ENCODE measurements around the gene AJUBA. TPM values are rescaled to one million over a fixed set of nuclear protein-coding genes. Genes with fewer than 3 reads are reported as not detected.
"Not testable (repeated sequence)": the region's sequence is repeated elsewhere in the genome, so short reads cannot be mapped to it uniquely, and the experiment has no call there.

AJUBA gene
- polyA plus RNA-seq, 3 donors = 72.8 to 93.8 (median 86.4) TPM

GRCh38 chr14:22955702-22956569, 26.4 kb downstream of the AJUBA start:
- no peak for DNase-seq (ENCODE audit: low read depth in 3 of 3, low spot score in 2 of 3)

- no peak for DNase-seq (ENCODE audit: low read depth in 3 of 3, low spot score in 2 of 3)
Measured at GRCh38 chr14:22952418-22952817, 29.9 kb downstream of the AJUBA start.

GRCh38 chr14:22951795-22952194, 30.6 kb downstream of the AJUBA start:
- not testable (repeated sequence) for DNase-seq (ENCODE audit: low read depth in 3 of 3, low spot score in 2 of 3)

- no peak for DNase-seq (ENCODE audit: low read depth in 3 of 3, low spot score in 2 of 3)
Measured at GRCh38 chr14:22945642-22946041, 36.7 kb downstream of the AJUBA start.

- no peak for DNase-seq (ENCODE audit: low read depth in 3 of 3, low spot score in 2 of 3)
Measured at GRCh38 chr14:22939684-22940083, 42.7 kb downstream of the AJUBA start.

- no peak for DNase-seq (ENCODE audit: low read depth in 3 of 3, low spot score in 2 of 3)
Measured at GRCh38 chr14:22935156-22935555, 47.2 kb downstream of the AJUBA start.

GRCh38 chr14:22932146-22932545, 50.2 kb downstream of the AJUBA start:
- DNase-seq (ENCODE audit: low read depth in 3 of 3, low spot score in 2 of 3) = no peak

GRCh38 chr14:22929961-22930364, 52.4 kb downstream of the AJUBA start:
- DNase-seq (ENCODE audit: low read depth in 3 of 3, low spot score in 2 of 3) = peak in 1 of 3 donors; percentile 50

- peak; percentile 99 to 100 (median 99) for DNase-seq (ENCODE audit: low read depth in 3 of 3, low spot score in 2 of 3)
Measured at GRCh38 chr14:22929104-22929960, 53.0 kb downstream of the AJUBA start, which contains the start of gene PRMT5. PRMT5 (minus strand) TSS chr14:22929376; CDS start chr14:22929361, 15 bp downstream.

- no peak for DNase-seq (ENCODE audit: low read depth in 3 of 3, low spot score in 2 of 3)
Measured at GRCh38 chr14:22928237-22929103, 53.9 kb downstream of the AJUBA start.

GRCh38 chr14:22926316-22926715, 56.0 kb downstream of the AJUBA start:
- DNase-seq (ENCODE audit: low read depth in 3 of 3, low spot score in 2 of 3) = no peak

GRCh38 chr14:22925513-22925912, 56.8 kb downstream of the AJUBA start:
- no peak for DNase-seq (ENCODE audit: low read depth in 3 of 3, low spot score in 2 of 3)

GRCh38 chr14:22923746-22924145, 58.6 kb downstream of the AJUBA start:
- no peak for DNase-seq (ENCODE audit: low read depth in 3 of 3, low spot score in 2 of 3)

- DNase-seq (ENCODE audit: low read depth in 3 of 3, low spot score in 2 of 3) = no peak
Measured at GRCh38 chr14:22922294-22922693, 60.1 kb downstream of the AJUBA start.

Other genes starting within 250 kb of the AJUBA start
- 100 to 1,000 TPM; 132 to 140 (median 138) TPM for gene OXA1L, start 215.9 kb downstream of the AJUBA start, polyA plus RNA-seq (ENCODE audit: insufficient read length in 3 of 3)
- gene SLC7A7, start 167.1 kb downstream of the AJUBA start, polyA plus RNA-seq (ENCODE audit: insufficient read length in 3 of 3) = 100 to 1,000 TPM; 101 to 121 (median 108) TPM
- 10 to 100 TPM; 63.5 to 78.6 (median 75.8) TPM for gene MRPL52, start 152.7 kb downstream of the AJUBA start, polyA plus RNA-seq (ENCODE audit: insufficient read length in 3 of 3)
- 100 to 1,000 TPM; 132 to 140 (median 134) TPM for gene MMP14, start 146.0 kb downstream of the AJUBA start, polyA plus RNA-seq (ENCODE audit: insufficient read length in 3 of 3)
- gene LRP10, start 110.8 kb downstream of the AJUBA start, polyA plus RNA-seq (ENCODE audit: insufficient read length in 3 of 3) = 10 to 100 TPM; 67.4 to 85.7 (median 73.1) TPM
- 1 to 10 TPM in 2 of 3 donors, under 1 TPM in 1; 0.89 to 1.5 (median 1.2) TPM for gene REM2, start 99.3 kb downstream of the AJUBA start, polyA plus RNA-seq (ENCODE audit: insufficient read length in 3 of 3)
- gene RBM23, start 63.4 kb downstream of the AJUBA start, polyA plus RNA-seq (ENCODE audit: insufficient read length in 3 of 3) = 100 to 1,000 TPM; 118 to 125 (median 119) TPM
- 100 to 1,000 TPM; 150 to 165 (median 163) TPM for gene PRMT5, start 53.2 kb downstream of the AJUBA start, polyA plus RNA-seq (ENCODE audit: insufficient read length in 3 of 3)
- 10 to 100 TPM; 56.0 to 60.1 (median 56.4) TPM for gene HAUS4, start 25.5 kb downstream of the AJUBA start, polyA plus RNA-seq (ENCODE audit: insufficient read length in 3 of 3)
- gene C14orf93, start 27.6 kb upstream of the AJUBA start, polyA plus RNA-seq (ENCODE audit: insufficient read length in 3 of 3) = 10 to 100 TPM; 18.3 to 19.2 (median 18.8) TPM
- gene PSMB5, start 52.3 kb upstream of the AJUBA start, polyA plus RNA-seq (ENCODE audit: insufficient read length in 3 of 3) = 100 to 1,000 TPM; 229 to 253 (median 251) TPM
- gene PSMB11, start 59.7 kb upstream of the AJUBA start, polyA plus RNA-seq (ENCODE audit: insufficient read length in 3 of 3) = not detected
- 10 to 100 TPM; 13.3 to 18.0 (median 14.0) TPM for gene CDH24, start 75.0 kb upstream of the AJUBA start, polyA plus RNA-seq (ENCODE audit: insufficient read length in 3 of 3)
- 100 to 1,000 TPM; 201 to 227 (median 206) TPM for gene ACIN1, start 112.6 kb upstream of the AJUBA start, polyA plus RNA-seq (ENCODE audit: insufficient read length in 3 of 3)
- gene C14orf119, start 113.0 kb upstream of the AJUBA start, polyA plus RNA-seq (ENCODE audit: insufficient read length in 3 of 3) = 100 to 1,000 TPM in 1 of 3 donors, 10 to 100 TPM in 2; 90.1 to 102 (median 91.2) TPM
- gene CIROP, start 122.4 kb upstream of the AJUBA start, polyA plus RNA-seq (ENCODE audit: insufficient read length in 3 of 3) = under 1 TPM in 1 of 3 donors, not detected in 2; 0.08 TPM
- gene CEBPE, start 136.7 kb upstream of the AJUBA start, polyA plus RNA-seq (ENCODE audit: insufficient read length in 3 of 3) = under 1 TPM; 0.08 to 0.21 (median 0.19) TPM
- gene SLC7A8, start 201.1 kb upstream of the AJUBA start, polyA plus RNA-seq (ENCODE audit: insufficient read length in 3 of 3) = 10 to 100 TPM; 83.4 to 94.0 (median 86.9) TPM